Thyroid gland (tissue), 4 donors: ENCODE results near the gene PLG.
"Not testable (repeated sequence)": the region's sequence is repeated elsewhere in the genome, so short reads cannot be mapped to it uniquely, and the experiment has no call there.

Source experiments
- POLR2A ChIP-seq, 2 donors: fragments of 450-650 bp; IDR thresholded peaks; one replicate each; pipeline ENCODE4 v1.6.1; 2017; ENCODE audit warnings: antibody characterized with exemption in 2 of 2, mild to moderate bottlenecking in 2 of 2, moderate library complexity in 1 of 2
- TF ChIP-seq, protein P1 (sequence below), 6 experiments: fragments of 200-600 bp in 3 of 6; fragments of 450-650 bp in 3 of 6; sonication (generic) in 3 of 6; IDR thresholded peaks; one replicate each; pipeline ENCODE4 v1.5.1; 2016 to 2019; ENCODE audit warnings: antibody characterized with exemption in 6 of 6, mild to moderate bottlenecking in 2 of 6, inconsistent platforms in 1 of 6, moderate library complexity in 1 of 6

DNA sequence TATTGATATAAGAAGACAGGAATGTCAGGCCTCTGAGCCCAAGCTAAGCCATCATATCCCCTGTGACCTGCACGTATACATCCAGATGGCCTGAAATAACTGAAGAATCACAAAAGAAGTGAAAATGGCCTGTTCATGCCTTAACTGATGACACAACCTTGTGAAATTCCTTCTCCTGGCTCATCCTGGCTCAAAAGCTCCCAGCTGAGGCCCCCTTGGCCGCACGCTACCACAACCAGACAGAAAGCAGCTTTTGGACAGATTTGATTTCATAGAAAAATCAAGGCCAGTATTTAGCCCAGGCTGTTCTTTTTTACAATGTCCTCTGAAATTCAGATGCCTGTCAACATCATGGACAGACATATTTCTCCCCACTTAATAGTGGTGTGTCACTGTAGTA, 78.6 kb downstream of the PLG start:
- TF ChIP-seq, protein P1, sequence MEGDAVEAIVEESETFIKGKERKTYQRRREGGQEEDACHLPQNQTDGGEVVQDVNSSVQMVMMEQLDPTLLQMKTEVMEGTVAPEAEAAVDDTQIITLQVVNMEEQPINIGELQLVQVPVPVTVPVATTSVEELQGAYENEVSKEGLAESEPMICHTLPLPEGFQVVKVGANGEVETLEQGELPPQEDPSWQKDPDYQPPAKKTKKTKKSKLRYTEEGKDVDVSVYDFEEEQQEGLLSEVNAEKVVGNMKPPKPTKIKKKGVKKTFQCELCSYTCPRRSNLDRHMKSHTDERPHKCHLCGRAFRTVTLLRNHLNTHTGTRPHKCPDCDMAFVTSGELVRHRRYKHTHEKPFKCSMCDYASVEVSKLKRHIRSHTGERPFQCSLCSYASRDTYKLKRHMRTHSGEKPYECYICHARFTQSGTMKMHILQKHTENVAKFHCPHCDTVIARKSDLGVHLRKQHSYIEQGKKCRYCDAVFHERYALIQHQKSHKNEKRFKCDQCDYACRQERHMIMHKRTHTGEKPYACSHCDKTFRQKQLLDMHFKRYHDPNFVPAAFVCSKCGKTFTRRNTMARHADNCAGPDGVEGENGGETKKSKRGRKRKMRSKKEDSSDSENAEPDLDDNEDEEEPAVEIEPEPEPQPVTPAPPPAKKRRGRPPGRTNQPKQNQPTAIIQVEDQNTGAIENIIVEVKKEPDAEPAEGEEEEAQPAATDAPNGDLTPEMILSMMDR (IDR thresholded peaks at IDR 0.05) = not testable (repeated sequence)
- not testable (repeated sequence) for TF ChIP-seq POLR2A (IDR thresholded peaks at IDR 0.05)
